GM19397 (cell line): ENCODE measurements around the gene OR4D10.
A peak's percentile ranks its signal among the peaks of the same experiment; 100 is the strongest.
"Not testable (repeated sequence)": the region's sequence is repeated elsewhere in the genome, so short reads cannot be mapped to it uniquely, and the experiment has no call there.

ENCODE experiments used
- ATAC-seq: cut with Tn5 transposase; IDR thresholded peaks from one replicate; pipeline ENCODE4 v1.9.1; 2021; ENCODE audit warnings: mild to moderate bottlenecking, moderate library complexity; ENCODE audit not compliant: unreplicated experiment

OR4D10 gene

GRCh38 chr11:59473015-59473414 lies at the start of gene OR4D10:
TSS of gene OR4D10 (plus strand) at chr11:59473315. CDS start at chr11:59477430, 4,115 bp downstream.
- ATAC-seq: no peak

- no peak for ATAC-seq
Measured at GRCh38 chr11:59423835-59424234, 49.3 kb upstream of the OR4D10 start.

GRCh38 chr11:59425131-59425530 lies 48.0 kb upstream of the OR4D10 start:
- ATAC-seq: no peak

GRCh38 chr11:59426361-59427067 lies 46.6 kb upstream of the OR4D10 start, which contains the start of gene OR5A2:
TSS of gene OR5A2 (minus strand) at chr11:59426413. CDS start at chr11:59422953, 3,460 bp downstream.
- no peak for ATAC-seq

GRCh38 chr11:59427068-59427382 lies 46.1 kb upstream of the OR4D10 start:
- ATAC-seq: no peak

- ATAC-seq: peak; percentile 76
Measured at GRCh38 chr11:59429924-59430516, 43.1 kb upstream of the OR4D10 start.

- no peak for ATAC-seq
Measured at GRCh38 chr11:59436169-59436568, 36.9 kb upstream of the OR4D10 start, which contains the start of gene OR5A1. TSS of gene OR5A1 (plus strand) at chr11:59436469. CDS start at chr11:59443169, 6,700 bp downstream.

GRCh38 chr11:59437770-59438169 lies 35.3 kb upstream of the OR4D10 start:
- ATAC-seq: no peak

GRCh38 chr11:59445624-59446023 lies 27.5 kb upstream of the OR4D10 start:
- not testable (repeated sequence) for ATAC-seq

GRCh38 chr11:59448484-59448883 lies 24.6 kb upstream of the OR4D10 start:
- ATAC-seq: no peak

GRCh38 chr11:59456661-59457060 lies 16.5 kb upstream of the OR4D10 start, which contains the start of gene OR4D6:
TSS of gene OR4D6 (plus strand) at chr11:59456961. CDS start at chr11:59456961, 0 bp downstream.
- no peak for ATAC-seq

GRCh38 chr11:59459916-59460315 lies 13.2 kb upstream of the OR4D10 start:
- no peak for ATAC-seq

- no peak for ATAC-seq
Measured at GRCh38 chr11:59463190-59463641, 9.9 kb upstream of the OR4D10 start.

- no peak for ATAC-seq
Measured at GRCh38 chr11:59475176-59475575, 2.1 kb downstream of the OR4D10 start.

GRCh38 chr11:59479906-59480305 lies 6.8 kb downstream of the OR4D10 start:
- ATAC-seq: no peak

- no peak for ATAC-seq
Measured at GRCh38 chr11:59480359-59480758, 7.2 kb downstream of the OR4D10 start.

GRCh38 chr11:59501931-59502330 lies 28.8 kb downstream of the OR4D10 start:
- ATAC-seq: no peak

- no peak for ATAC-seq
Measured at GRCh38 chr11:59503276-59503675, 30.2 kb downstream of the OR4D10 start, which contains the start of gene OR4D11. TSS of gene OR4D11 (plus strand) at chr11:59503576. CDS start at chr11:59503576, 0 bp downstream.

GRCh38 chr11:59510941-59511589 lies 38.0 kb downstream of the OR4D10 start, which contains the start of gene OR4D9:
TSS of gene OR4D9 (plus strand) at chr11:59511539. CDS start at chr11:59514913, 3,374 bp downstream.
- ATAC-seq: no peak

- no peak for ATAC-seq
Measured at GRCh38 chr11:59511675-59512074, 38.6 kb downstream of the OR4D10 start.

GRCh38 chr11:59520139-59520538 lies 47.0 kb downstream of the OR4D10 start:
- not testable (repeated sequence) for ATAC-seq
